Sigmoid colon (tissue), 4 donors: ENCODE results near the gene ANKDD1B.

Experiments
- EP300 ChIP-seq, 4 donors: sonication (generic); formaldehyde crosslinking; IDR thresholded peaks; one replicate each; pipeline ENCODE4 v1.6.1; 2017; ENCODE audit warnings: antibody characterized with exemption in 4 of 4
- POLR2A ChIP-seq, 2 donors: fragments of 450-650 bp; IDR thresholded peaks; one replicate each; pipeline ENCODE4 v1.6.1; 2016; ENCODE audit warnings: antibody characterized with exemption in 2 of 2, mild to moderate bottlenecking in 2 of 2, moderate library complexity in 2 of 2
- TF ChIP-seq, protein P1 (sequence below), 4 experiments: fragments of 450-650 bp in 3 of 4; fragments of 200-600 bp in 1 of 4; IDR thresholded peaks; one replicate each; pipeline ENCODE4 v1.5.1; 2016 to 2019; ENCODE audit warnings: antibody characterized with exemption in 4 of 4, mild to moderate bottlenecking in 3 of 4, moderate library complexity in 2 of 4

- TF ChIP-seq POLR2A (IDR thresholded peaks at IDR 0.05): no peak
- TF ChIP-seq EP300 (IDR thresholded peaks at IDR 0.05): no peak
- TF ChIP-seq, protein P1, sequence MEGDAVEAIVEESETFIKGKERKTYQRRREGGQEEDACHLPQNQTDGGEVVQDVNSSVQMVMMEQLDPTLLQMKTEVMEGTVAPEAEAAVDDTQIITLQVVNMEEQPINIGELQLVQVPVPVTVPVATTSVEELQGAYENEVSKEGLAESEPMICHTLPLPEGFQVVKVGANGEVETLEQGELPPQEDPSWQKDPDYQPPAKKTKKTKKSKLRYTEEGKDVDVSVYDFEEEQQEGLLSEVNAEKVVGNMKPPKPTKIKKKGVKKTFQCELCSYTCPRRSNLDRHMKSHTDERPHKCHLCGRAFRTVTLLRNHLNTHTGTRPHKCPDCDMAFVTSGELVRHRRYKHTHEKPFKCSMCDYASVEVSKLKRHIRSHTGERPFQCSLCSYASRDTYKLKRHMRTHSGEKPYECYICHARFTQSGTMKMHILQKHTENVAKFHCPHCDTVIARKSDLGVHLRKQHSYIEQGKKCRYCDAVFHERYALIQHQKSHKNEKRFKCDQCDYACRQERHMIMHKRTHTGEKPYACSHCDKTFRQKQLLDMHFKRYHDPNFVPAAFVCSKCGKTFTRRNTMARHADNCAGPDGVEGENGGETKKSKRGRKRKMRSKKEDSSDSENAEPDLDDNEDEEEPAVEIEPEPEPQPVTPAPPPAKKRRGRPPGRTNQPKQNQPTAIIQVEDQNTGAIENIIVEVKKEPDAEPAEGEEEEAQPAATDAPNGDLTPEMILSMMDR (IDR thresholded peaks at IDR 0.05): no peak
Observed at GRCh38 chr5:75566710-75567309, 44.4 kb upstream of the ANKDD1B start.
